ENCODE results near the gene TNFRSF4. TPM values are rescaled to one million over a fixed set of nuclear protein-coding genes. Genes with fewer than 3 reads are reported as not detected.
"Not testable (repeated sequence)": the region's sequence is repeated elsewhere in the genome, so short reads cannot be mapped to it uniquely, and the experiment has no call there.

Gene TNFRSF4
- total RNA-seq, 1 experiment from 2014 or later: 0.37 TPM

DNA sequence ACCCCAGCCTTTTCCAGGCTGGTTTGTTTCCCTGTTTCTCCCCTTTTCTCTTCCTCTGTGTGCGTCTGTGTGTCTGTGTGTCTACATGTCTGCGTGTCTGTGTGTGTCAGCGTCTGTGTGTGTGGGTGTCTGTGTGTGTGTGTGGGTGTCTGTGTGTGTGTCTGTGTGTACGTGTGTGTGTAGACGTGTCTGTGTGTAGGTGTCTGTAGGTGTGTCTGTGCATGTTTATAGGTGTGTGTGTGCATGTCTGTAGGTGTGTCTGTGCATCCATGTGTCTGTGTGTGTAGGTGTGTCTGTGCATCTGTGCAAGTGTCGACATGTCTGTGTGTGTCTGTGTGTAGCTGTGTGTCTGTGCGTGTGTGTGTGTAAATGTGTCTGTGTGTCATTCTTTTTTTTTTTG lies 37.0 kb downstream of the TNFRSF4 start:
- ChIA-PET POLR2A (no interaction called here), CTCF (no interaction called here), RAD21 (ENCODE audit: low non-redundant PET in 1 of 2, low total read pairs in 2 of 2, uncharacterized antibody in 2 of 2, unreplicated experiment in 2 of 2) (interaction anchor here (0.6 to 1.3 kb wide), 2 partner anchors 62 to 329 kb away, joined by 3 read pairs; no protein-coding TSS in a partner anchor)
- H3K4me2 ChIP-seq (ENCODE audit: low read length): no peak overlapping the region
- no TSS peak for BruUV-seq (replicated peaks)
- no peaks in the 10 kb centered on the region for H4K20me1 ChIP-seq (ENCODE audit: insufficient read depth)
- no peak for ATAC-seq
- no peaks in the 10 kb centered on the region for H3K27me3 ChIP-seq (ENCODE audit: insufficient read depth, low read length)
- H3K27ac ChIP-seq (ENCODE audit: low read depth, low read length): no peak overlapping the region
- TF ChIP-seq POLR2A (IDR thresholded peaks at IDR 0.05; ENCODE audit: borderline replicate concordance, extremely low read depth, insufficient read depth, insufficient read length) (no peak), JUND (IDR thresholded peaks at IDR 0.05) (no peak), RAD21 (IDR thresholded peaks at IDR 0.05; ENCODE audit: low read depth) (no peak), MAX (IDR thresholded peaks at IDR 0.05) (no peak), ZFX (IDR thresholded peaks at IDR 0.05) (no peak), CTCF (IDR thresholded peaks at IDR 0.05 in 2 of 3, conservative IDR thresholded peaks at IDR 0.05 in 1 of 3; ENCODE audit: borderline replicate concordance in 1 of 3, insufficient read depth in 1 of 3, low read depth in 2 of 3, low read length in 2 of 3) (no peak), ELF1 (IDR thresholded peaks at IDR 0.05; ENCODE audit: borderline replicate concordance, low read depth) (no peak), SRF (IDR thresholded peaks at IDR 0.05; ENCODE audit: low read depth) (no peak), EZH2phosphoT487 (IDR thresholded peaks at IDR 0.05; ENCODE audit: borderline replicate concordance) (no peak), EGR1 (IDR thresholded peaks at IDR 0.05; ENCODE audit: low read depth) (no peak), POLR2AphosphoS5 (IDR thresholded peaks at IDR 0.05; ENCODE audit: low read depth, low read length) (no peak), SP1 (IDR thresholded peaks at IDR 0.05; ENCODE audit: low read depth) (no peak), REST (IDR thresholded peaks at IDR 0.05; ENCODE audit: low read depth) (no peak)
- TF ChIP-seq, protein P1, sequence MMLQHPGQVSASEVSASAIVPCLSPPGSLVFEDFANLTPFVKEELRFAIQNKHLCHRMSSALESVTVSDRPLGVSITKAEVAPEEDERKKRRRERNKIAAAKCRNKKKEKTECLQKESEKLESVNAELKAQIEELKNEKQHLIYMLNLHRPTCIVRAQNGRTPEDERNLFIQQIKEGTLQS (IDR thresholded peaks at IDR 0.05): no peak
- H3K79me2 ChIP-seq (ENCODE audit: insufficient read depth, low read length): no peaks in the 10 kb centered on the region
- H3K4me3 ChIP-seq (replicated peaks in 1 of 2; ENCODE audit: low read depth in 1 of 2, low read length in 2 of 2): no peak overlapping the region
- no peaks in the 10 kb centered on the region for H3K36me3 ChIP-seq (ENCODE audit: control insufficient read depth in 1 of 2, insufficient read depth in 2 of 2, low read length in 2 of 2)
- no peak for DNase-seq (ENCODE audit: low read depth, low spot score)
- no peak overlapping the region for H3K9ac ChIP-seq (ENCODE audit: low read length)
- no peak overlapping the region for H2AFZ ChIP-seq (ENCODE audit: low read depth, low read length, poor library complexity, severe bottlenecking)
- intact Hi-C loops (cut with micrococcal nuclease): no loop called here
- peaks cover 2 to 14% of the 10 kb centered on the region in 2 experiments; a peak in 3 of 4 replicates for H3K4me1 ChIP-seq (ENCODE audit: control insufficient read depth in 1 of 2, insufficient read depth in 2 of 2, low read length in 2 of 2)
- no peaks in the 10 kb centered on the region for H3K9me2 ChIP-seq (ENCODE audit: insufficient read depth)
- no peaks in the 10 kb centered on the region for H3K9me3 ChIP-seq (ENCODE audit: control insufficient read depth in 1 of 2, insufficient read depth in 1 of 2, low read depth in 1 of 2, low read length in 2 of 2)

DNA sequence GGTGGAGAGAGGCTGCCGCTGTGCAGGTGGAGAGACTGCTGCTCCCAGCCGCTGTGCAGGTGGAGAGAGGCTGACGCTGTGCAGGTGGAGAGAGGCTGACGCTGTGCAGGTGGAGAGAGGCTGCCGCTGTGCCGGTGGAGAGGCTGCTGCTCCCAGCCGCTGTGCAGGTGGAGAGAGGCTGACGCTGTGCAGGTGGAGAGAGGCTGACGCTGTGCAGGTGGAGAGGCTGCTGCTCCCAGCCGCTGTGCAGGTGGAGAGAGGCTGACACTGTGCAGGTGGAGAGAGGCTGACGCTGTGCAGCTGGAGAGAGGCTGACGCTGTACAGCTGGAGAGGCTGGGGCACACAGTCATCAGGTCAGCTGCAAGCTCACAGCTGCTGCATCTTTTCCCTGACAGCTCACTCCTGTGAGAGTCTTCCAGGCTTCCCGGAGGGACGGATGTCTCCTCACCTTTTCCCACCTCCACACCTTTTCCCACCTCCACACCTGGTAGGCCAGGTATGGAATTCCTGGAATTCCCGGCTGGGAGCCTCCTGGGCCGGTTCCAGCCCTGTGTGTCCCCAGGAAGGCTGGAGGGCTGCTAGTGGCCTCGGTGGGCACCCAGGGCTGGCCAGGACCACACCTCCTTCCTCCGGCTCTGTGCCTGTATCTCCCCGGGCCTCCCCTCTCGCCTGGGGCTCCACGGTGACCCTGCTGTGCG lies 37.7 kb downstream of the TNFRSF4 start:
- CTCF ChIA-PET; H3K79me2 ChIP-seq (ENCODE audit: insufficient read depth, low read length); H3K9ac ChIP-seq (ENCODE audit: low read length); H4K20me1 ChIP-seq (ENCODE audit: insufficient read depth); H3K4me2 ChIP-seq (ENCODE audit: low read length); intact Hi-C loops (cut with micrococcal nuclease); ATAC-seq; H3K4me3 ChIP-seq (replicated peaks in 1 of 2; ENCODE audit: low read depth in 1 of 2, low read length in 2 of 2); H3K9me3 ChIP-seq (ENCODE audit: control insufficient read depth in 1 of 2, insufficient read depth in 1 of 2, low read depth in 1 of 2, low read length in 2 of 2); POLR2A ChIA-PET; H3K27me3 ChIP-seq (ENCODE audit: insufficient read depth, low read length); H3K36me3 ChIP-seq (ENCODE audit: control insufficient read depth in 1 of 2, insufficient read depth in 2 of 2, low read length in 2 of 2); H2AFZ ChIP-seq (ENCODE audit: low read depth, low read length, poor library complexity, severe bottlenecking); DNase-seq (ENCODE audit: low read depth, low spot score); H3K9me2 ChIP-seq (ENCODE audit: insufficient read depth); H3K27ac ChIP-seq (ENCODE audit: low read depth, low read length); BruUV-seq (replicated peaks): not testable (repeated sequence)
- RAD21 ChIA-PET (ENCODE audit: low non-redundant PET in 1 of 2, low total read pairs in 2 of 2, uncharacterized antibody in 2 of 2, unreplicated experiment in 2 of 2): interaction anchor here in 1 of 2 experiments (1.3 kb wide), 1 partner anchor 63 kb away, joined by 3 read pairs; no protein-coding TSS in a partner anchor
- H3K4me1 ChIP-seq (ENCODE audit: control insufficient read depth in 1 of 2, insufficient read depth in 2 of 2, low read length in 2 of 2): peaks cover 2 to 16% of the 10 kb centered on the region in 2 experiments; a peak in 3 of 4 replicates

Measured in HCT116 (cell line).